ENCODE data around the gene PLXNA2. TPM values are rescaled to one million over a fixed set of nuclear protein-coding genes. Genes with fewer than 3 reads are reported as not detected.

The PLXNA2 gene
- total RNA-seq, 2 experiments from 2014 or later = 0.23 TPM; not detected in 1

DNA sequence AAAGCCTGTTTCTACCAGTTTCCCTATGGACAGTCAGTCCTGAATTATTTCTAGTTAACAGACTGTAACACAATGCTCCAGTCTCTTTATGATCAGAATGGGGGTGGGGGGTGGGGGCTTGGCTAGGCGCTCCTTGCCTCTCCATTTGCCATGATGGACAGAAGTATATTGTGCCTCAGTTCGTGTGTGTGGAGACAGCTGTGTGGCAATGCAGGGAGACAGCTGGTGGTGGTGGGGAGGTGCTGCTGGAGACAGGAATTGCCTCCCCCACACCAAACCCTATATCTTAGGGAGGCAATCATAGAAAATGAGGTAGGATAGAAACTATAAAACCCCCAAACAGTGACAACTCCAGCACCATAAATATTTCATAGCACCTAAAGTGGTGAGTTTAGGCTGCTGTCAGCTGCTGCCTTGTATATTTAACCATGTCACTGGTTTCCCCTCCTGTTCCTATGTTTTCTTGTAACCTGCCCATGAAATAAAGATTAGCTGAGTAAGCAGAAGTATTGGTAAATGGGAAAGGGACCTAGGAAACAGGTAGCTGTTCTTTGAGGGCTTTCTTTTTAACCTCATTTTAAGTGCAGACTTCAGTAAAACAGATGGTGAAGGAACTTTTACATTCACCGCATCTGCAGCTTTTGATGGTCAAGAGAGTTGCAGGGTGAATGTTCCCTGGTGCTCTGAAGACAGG lies 3.4 kb downstream of the PLXNA2 start:
- Histone ChIP-seq H3K9me3 (ENCODE audit: low read length) (no peaks in the 10 kb centered on the region), H3K4me3 (ENCODE audit: low read depth, low read length, poor library complexity, severe bottlenecking) (no peak overlapping the region), H3K27ac (ENCODE audit: low read depth, low read length, poor library complexity, severe bottlenecking) (no peak overlapping the region), H3K4me1 (ENCODE audit: insufficient read depth, low read length, poor library complexity, severe bottlenecking) (peaks cover 11% of the 10 kb centered on the region), H3K9me2 (ENCODE audit: insufficient read depth, low read length) (no peaks in the 10 kb centered on the region), H3K36me3 (ENCODE audit: insufficient read depth, low read length) (no peaks in the 10 kb centered on the region), H3K4me2 (ENCODE audit: low read length) (no peak overlapping the region), H2AFZ (ENCODE audit: low read length) (no peak overlapping the region), H4K20me1 (ENCODE audit: insufficient read depth, low read length) (no peaks in the 10 kb centered on the region), H3K79me2 (ENCODE audit: insufficient read depth, low read depth, low read length) (no peaks in the 10 kb centered on the region)
- ChIA-PET CTCF (ENCODE audit: unreplicated experiment) (no interaction called here), POLR2A (no interaction called here)
- no peak for DNase-seq (ENCODE audit: low spot score)
- no TSS peak for BruUV-seq (replicated peaks)
- TF ChIP-seq EZH2phosphoT487 (IDR thresholded peaks at IDR 0.05; ENCODE audit: borderline replicate concordance, low read depth, low read length) = no peak
- TF ChIP-seq, protein P1, sequence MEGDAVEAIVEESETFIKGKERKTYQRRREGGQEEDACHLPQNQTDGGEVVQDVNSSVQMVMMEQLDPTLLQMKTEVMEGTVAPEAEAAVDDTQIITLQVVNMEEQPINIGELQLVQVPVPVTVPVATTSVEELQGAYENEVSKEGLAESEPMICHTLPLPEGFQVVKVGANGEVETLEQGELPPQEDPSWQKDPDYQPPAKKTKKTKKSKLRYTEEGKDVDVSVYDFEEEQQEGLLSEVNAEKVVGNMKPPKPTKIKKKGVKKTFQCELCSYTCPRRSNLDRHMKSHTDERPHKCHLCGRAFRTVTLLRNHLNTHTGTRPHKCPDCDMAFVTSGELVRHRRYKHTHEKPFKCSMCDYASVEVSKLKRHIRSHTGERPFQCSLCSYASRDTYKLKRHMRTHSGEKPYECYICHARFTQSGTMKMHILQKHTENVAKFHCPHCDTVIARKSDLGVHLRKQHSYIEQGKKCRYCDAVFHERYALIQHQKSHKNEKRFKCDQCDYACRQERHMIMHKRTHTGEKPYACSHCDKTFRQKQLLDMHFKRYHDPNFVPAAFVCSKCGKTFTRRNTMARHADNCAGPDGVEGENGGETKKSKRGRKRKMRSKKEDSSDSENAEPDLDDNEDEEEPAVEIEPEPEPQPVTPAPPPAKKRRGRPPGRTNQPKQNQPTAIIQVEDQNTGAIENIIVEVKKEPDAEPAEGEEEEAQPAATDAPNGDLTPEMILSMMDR (conservative IDR thresholded peaks at IDR 0.05; ENCODE audit: low read length) = no peak
- intact Hi-C loops (cut with micrococcal nuclease; ENCODE audit: unreplicated experiment) = no loop called here

GRCh38 chr1:208239473-208240381 lies 4.5 kb downstream of the PLXNA2 start:
- BruUV-seq (replicated peaks) = no TSS peak
- Histone ChIP-seq H3K9me2 (ENCODE audit: insufficient read depth, low read length) (no peaks in the 10 kb centered on the region), H3K79me2 (ENCODE audit: insufficient read depth, low read depth, low read length) (no peaks in the 10 kb centered on the region), H4K20me1 (ENCODE audit: insufficient read depth, low read length) (no peaks in the 10 kb centered on the region), H3K36me3 (ENCODE audit: insufficient read depth, low read length) (no peaks in the 10 kb centered on the region), H3K4me2 (ENCODE audit: low read length) (no peak overlapping the region), H3K27ac (ENCODE audit: low read depth, low read length, poor library complexity, severe bottlenecking) (no peak overlapping the region), H2AFZ (ENCODE audit: low read length) (no peak overlapping the region), H3K4me1 (ENCODE audit: insufficient read depth, low read length, poor library complexity, severe bottlenecking) (peaks cover 8% of the 10 kb centered on the region), H3K4me3 (ENCODE audit: low read depth, low read length, poor library complexity, severe bottlenecking) (no peak overlapping the region), H3K9me3 (ENCODE audit: low read length) (no peaks in the 10 kb centered on the region)
- TF ChIP-seq, protein P1 (conservative IDR thresholded peaks at IDR 0.05; ENCODE audit: low read length) = no peak
- intact Hi-C loops (cut with micrococcal nuclease; ENCODE audit: unreplicated experiment) = no loop called here
- no peak for DNase-seq (ENCODE audit: low spot score)
- CTCF ChIA-PET (ENCODE audit: unreplicated experiment) = no interaction called here
- POLR2A ChIA-PET = interaction anchor here (0.6 kb wide), 1 partner anchor 1099 kb away, joined by 3 read pairs; no protein-coding TSS in a partner anchor

Data from OCI-LY7 (cell line).